Thyroid gland (tissue), 4 donors: Measurements from ENCODE around the gene ABCC5. TPM values are rescaled to one million over a fixed set of nuclear protein-coding genes. Genes with fewer than 3 reads are reported as not detected.
"Not testable (repeated sequence)": the region's sequence is repeated elsewhere in the genome, so short reads cannot be mapped to it uniquely, and the experiment has no call there.

Experiments
- DNase-seq, 2 donors: peaks; one replicate each; pipeline ENCODE4 v3.0.0-alpha.2; 2019
- H3K27ac ChIP-seq, 3 donors: fragments of 200-600 bp; sonication (generic); 1 replicate in 2 of 3; 2 replicates in 1 of 3; pipeline ENCODE4 v1.5.1; 2016 to 2019; ENCODE audit warnings: mild to moderate bottlenecking in 1 of 3, moderate library complexity in 1 of 3
- H3K27me3 ChIP-seq: fragments of 200-600 bp; sonication (generic); one replicate; pipeline ENCODE4 v1.5.1; 2019
- H3K36me3 ChIP-seq, 2 donors: fragments of 200-600 bp; sonication (generic); one replicate each; pipeline ENCODE4 v1.5.1; 2016 to 2019
- H3K4me1 ChIP-seq, 2 donors: fragments of 200-600 bp; sonication (generic); one replicate each; pipeline ENCODE4 v1.5.1; 2017 to 2019
- H3K4me3 ChIP-seq, 3 donors: fragments of 200-600 bp; sonication (generic); replicated peaks in 1 of 3; 1 replicate in 2 of 3; 2 replicates in 1 of 3; pipeline ENCODE4 v1.5.1; 2016; ENCODE audit warnings: mild to moderate bottlenecking in 1 of 3
- H3K9me3 ChIP-seq: fragments of 200-600 bp; sonication (generic); one replicate; pipeline ENCODE4 v1.5.1; 2017
- POLR2A ChIP-seq, 2 donors: fragments of 450-650 bp; IDR thresholded peaks; one replicate each; pipeline ENCODE4 v1.6.1; 2017; ENCODE audit warnings: antibody characterized with exemption in 2 of 2, mild to moderate bottlenecking in 2 of 2, moderate library complexity in 1 of 2
- WGBS, 2 donors: methylation state at CpG; one replicate each; pipeline ENCODE4 v1.1.5; 2017; 5-methylcytosine and 5-hydroxymethylcytosine counted together
- intact Hi-C: fragments of 100-400 bp; cut with DNase I; formaldehyde crosslinking; loops from one replicate; pipeline ENCODE4 v1.15.1; 2023
- total RNA-seq, 4 donors: library from RNA; depleted of rRNA; stranded (reverse); fragments of >200 nt; gene quantifications; one replicate each; pipeline ENCODE4 v1.2.3, GENCODE V29; 2016
- TF ChIP-seq, protein P1 (sequence below), 6 experiments: fragments of 200-600 bp in 3 of 6; fragments of 450-650 bp in 3 of 6; sonication (generic) in 3 of 6; IDR thresholded peaks; one replicate each; pipeline ENCODE4 v1.5.1; 2016 to 2019; ENCODE audit warnings: antibody characterized with exemption in 6 of 6, mild to moderate bottlenecking in 2 of 6, inconsistent platforms in 1 of 6, moderate library complexity in 1 of 6

The ABCC5 gene
- total RNA-seq, 4 donors from 2014 or later = 12.2 to 24.3 (median 18.2) TPM

GRCh38 chr3:184039414-184039813 is 21.7 kb upstream of the ABCC5 start:
- DNase-seq = no peak
- TF ChIP-seq POLR2A (IDR thresholded peaks at IDR 0.05) = no peak
- TF ChIP-seq, protein P1, sequence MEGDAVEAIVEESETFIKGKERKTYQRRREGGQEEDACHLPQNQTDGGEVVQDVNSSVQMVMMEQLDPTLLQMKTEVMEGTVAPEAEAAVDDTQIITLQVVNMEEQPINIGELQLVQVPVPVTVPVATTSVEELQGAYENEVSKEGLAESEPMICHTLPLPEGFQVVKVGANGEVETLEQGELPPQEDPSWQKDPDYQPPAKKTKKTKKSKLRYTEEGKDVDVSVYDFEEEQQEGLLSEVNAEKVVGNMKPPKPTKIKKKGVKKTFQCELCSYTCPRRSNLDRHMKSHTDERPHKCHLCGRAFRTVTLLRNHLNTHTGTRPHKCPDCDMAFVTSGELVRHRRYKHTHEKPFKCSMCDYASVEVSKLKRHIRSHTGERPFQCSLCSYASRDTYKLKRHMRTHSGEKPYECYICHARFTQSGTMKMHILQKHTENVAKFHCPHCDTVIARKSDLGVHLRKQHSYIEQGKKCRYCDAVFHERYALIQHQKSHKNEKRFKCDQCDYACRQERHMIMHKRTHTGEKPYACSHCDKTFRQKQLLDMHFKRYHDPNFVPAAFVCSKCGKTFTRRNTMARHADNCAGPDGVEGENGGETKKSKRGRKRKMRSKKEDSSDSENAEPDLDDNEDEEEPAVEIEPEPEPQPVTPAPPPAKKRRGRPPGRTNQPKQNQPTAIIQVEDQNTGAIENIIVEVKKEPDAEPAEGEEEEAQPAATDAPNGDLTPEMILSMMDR (IDR thresholded peaks at IDR 0.05) = no peak

DNA sequence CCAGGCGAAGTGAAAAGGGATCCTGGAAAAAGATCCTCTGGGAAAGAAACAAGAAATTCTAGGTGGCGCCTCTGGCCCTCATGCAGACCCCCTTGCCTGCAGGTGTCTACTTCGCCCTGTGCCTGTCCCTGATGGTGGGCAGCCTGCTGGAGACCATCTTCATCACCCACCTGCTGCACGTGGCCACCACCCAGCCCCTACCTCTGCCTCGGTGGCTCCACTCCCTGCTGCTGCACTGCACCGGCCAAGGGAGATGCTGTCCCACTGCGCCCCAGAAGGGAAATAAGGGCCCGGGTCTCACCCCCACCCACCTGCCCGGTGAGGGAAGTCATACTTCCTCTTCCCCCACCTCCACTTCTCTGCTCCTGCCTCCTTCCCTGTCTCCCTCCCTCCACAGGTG is 20.6 kb upstream of the ABCC5 start:
- H3K36me3 ChIP-seq, H3K9me3 ChIP-seq, intact Hi-C loops, H3K4me3 ChIP-seq, DNase-seq, H3K27me3 ChIP-seq, H3K27ac ChIP-seq, H3K4me1 ChIP-seq: not testable (repeated sequence)
- WGBS, 2 donors = 79% methylated on average over 9 of the region's 9 CpGs

More at GRCh38 chr3:184039414-184039813, 21.7 kb upstream of the ABCC5 start:
- no peaks in the 10 kb centered on the region for H3K4me1 ChIP-seq
- 80 to 82% methylated on average over 5 of the region's 5 CpGs for WGBS, 2 donors
- no peaks in the 10 kb centered on the region for H3K9me3 ChIP-seq
- intact Hi-C loops = no loop called here
- no peak overlapping the region for H3K27ac ChIP-seq
- no peaks in the 10 kb centered on the region for H3K36me3 ChIP-seq
- H3K4me3 ChIP-seq = no peak overlapping the region
- H3K27me3 ChIP-seq = no peaks in the 10 kb centered on the region

GRCh38 chr3:184037816-184038215 is 20.1 kb upstream of the ABCC5 start:
- WGBS, 2 donors = 68 to 69% methylated on average over 7 of the region's 7 CpGs
- H3K9me3 ChIP-seq = no peaks in the 10 kb centered on the region
- TF ChIP-seq POLR2A (IDR thresholded peaks at IDR 0.05) = no peak
- TF ChIP-seq, protein P1 (IDR thresholded peaks at IDR 0.05) = no peak
- no peaks in the 10 kb centered on the region for H3K36me3 ChIP-seq
- no peak for DNase-seq
- H3K27me3 ChIP-seq = no peaks in the 10 kb centered on the region
- intact Hi-C loops = no loop called here
- H3K4me1 ChIP-seq = no peaks in the 10 kb centered on the region
- no peak overlapping the region for H3K4me3 ChIP-seq
- H3K27ac ChIP-seq = no peak overlapping the region

GRCh38 chr3:184031187-184031792 is 13.6 kb upstream of the ABCC5 start, which contains the start of gene HTR3D:
Gene HTR3D, plus strand, starts transcription at chr3:184031742. Its CDS starts 0 bp downstream, at chr3:184031742.
- DNase-seq = peak; percentile 14 to 19
- Histone ChIP-seq H3K36me3 (no peaks in the 10 kb centered on the region), H3K4me1 (no peaks in the 10 kb centered on the region), H3K27ac (no peak within 1 kb of the TSS), H3K9me3 (no peaks in the 10 kb centered on the region), H3K27me3 (no peaks in the 10 kb centered on the region), H3K4me3 (no peak within 1 kb of the TSS)
- intact Hi-C loops = no loop called here
- TF ChIP-seq POLR2A (IDR thresholded peaks at IDR 0.05) = no peak
- TF ChIP-seq, protein P1 (IDR thresholded peaks at IDR 0.05) = no peak
- WGBS, 2 donors = 43 to 44% methylated on average over 4 of the region's 4 CpGs

GRCh38 chr3:184030536-184030935 is 12.9 kb upstream of the ABCC5 start:
- Histone ChIP-seq H3K36me3 (no peaks in the 10 kb centered on the region), H3K27ac (no peak overlapping the region), H3K4me1 (no peaks in the 10 kb centered on the region), H3K27me3 (no peaks in the 10 kb centered on the region), H3K4me3 (no peak overlapping the region), H3K9me3 (no peaks in the 10 kb centered on the region)
- WGBS, 2 donors = 90 to 95% methylated on average over 3 of the region's 3 CpGs
- no peak for DNase-seq
- intact Hi-C loops = no loop called here
- no peak for TF ChIP-seq POLR2A (IDR thresholded peaks at IDR 0.05)

DNA sequence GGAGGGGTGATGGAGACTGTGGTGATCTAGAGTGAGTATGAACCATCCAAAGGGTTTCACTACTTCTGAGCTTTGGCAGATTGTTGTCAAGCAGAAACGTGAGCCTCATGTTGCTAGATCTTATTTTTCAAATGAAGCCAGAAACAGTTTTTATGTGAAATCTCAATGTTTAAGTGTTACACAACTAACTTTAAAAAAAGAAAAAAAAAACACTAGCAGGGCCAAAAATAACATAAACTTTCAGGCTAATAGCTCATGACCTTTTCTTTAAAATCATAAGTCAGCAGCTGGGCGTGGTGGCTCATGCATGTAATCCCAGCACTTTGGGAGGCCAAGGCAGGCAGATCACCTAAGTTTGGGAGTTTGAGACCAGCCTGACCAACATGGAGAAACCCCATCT is 11.8 kb upstream of the ABCC5 start:
- no peak for TF ChIP-seq POLR2A (IDR thresholded peaks at IDR 0.05)
- Histone ChIP-seq H3K4me3 (no peak overlapping the region), H3K27ac (no peak overlapping the region), H3K27me3 (no peaks in the 10 kb centered on the region), H3K9me3 (no peaks in the 10 kb centered on the region), H3K36me3 (no peaks in the 10 kb centered on the region), H3K4me1 (no peaks in the 10 kb centered on the region)
- DNase-seq = no peak
- intact Hi-C loops = no loop called here
- 70 to 75% methylated on average over 2 of the region's 2 CpGs for WGBS, 2 donors

DNA sequence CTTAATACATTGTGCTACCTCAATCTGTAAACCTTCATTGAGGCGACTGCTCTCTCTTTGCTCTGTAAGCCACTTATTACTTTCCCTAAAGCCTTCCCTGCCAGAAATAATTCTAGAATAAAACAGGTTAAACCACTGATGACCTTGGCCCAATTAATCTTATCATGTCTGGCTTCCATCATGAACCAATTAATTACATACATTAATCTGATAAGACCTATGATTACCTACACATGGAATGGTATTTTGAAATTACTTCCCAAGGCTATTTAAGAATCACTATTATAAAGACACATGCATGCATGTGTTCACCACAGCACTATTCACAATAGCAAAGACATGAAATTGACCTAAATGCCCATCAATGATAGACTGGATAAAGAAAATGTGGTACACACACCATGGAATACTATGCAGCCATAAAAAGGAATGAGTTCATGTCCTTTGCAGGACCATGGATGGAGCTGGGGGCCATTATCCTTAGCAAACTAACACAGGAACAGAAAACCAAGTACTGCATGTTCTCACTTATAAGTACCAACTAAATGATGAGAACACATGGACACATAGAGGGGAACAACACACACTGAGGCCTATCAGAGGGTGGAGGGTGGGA is 10.7 kb upstream of the ABCC5 start:
- intact Hi-C loops, H3K4me3 ChIP-seq, DNase-seq, H3K4me1 ChIP-seq, H3K27me3 ChIP-seq, H3K36me3 ChIP-seq, H3K9me3 ChIP-seq, H3K27ac ChIP-seq: not testable (repeated sequence)
- 92 to 93% methylated on average over 1 of the region's 1 CpG for WGBS, 2 donors

DNA sequence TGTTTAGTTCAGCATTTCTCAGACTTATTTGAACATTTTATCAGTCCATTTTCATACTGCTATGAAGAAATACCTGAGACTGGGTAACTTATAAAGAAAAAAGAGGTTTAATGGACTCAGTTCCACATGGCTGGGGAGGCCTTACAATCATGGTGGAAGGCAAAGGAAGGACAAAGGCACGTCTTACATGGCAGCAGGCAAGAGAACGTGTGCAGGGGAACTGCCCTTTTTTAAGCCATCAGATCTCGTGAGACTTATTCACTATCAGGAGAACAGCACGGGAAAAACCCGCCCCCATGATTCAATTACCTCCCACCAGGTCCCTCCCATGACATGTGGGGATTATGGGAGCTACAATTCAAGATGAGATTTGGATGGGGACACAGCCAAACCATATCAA is 7.6 kb upstream of the ABCC5 start:
- H3K4me3 ChIP-seq, H3K36me3 ChIP-seq, DNase-seq, H3K9me3 ChIP-seq, H3K27me3 ChIP-seq, H3K4me1 ChIP-seq, H3K27ac ChIP-seq, intact Hi-C loops: not testable (repeated sequence)
- 66 to 84% methylated on average over 5 of the region's 5 CpGs for WGBS, 2 donors
